GM21723 (cell line): ENCODE data around the gene VPS18.

Experiments used
- ATAC-seq: cut with Tn5 transposase; IDR thresholded peaks from one replicate; pipeline ENCODE4 v1.9.1; 2021; ENCODE audit warnings: mild to moderate bottlenecking, moderate library complexity; ENCODE audit not compliant: unreplicated experiment

VPS18 gene

DNA sequence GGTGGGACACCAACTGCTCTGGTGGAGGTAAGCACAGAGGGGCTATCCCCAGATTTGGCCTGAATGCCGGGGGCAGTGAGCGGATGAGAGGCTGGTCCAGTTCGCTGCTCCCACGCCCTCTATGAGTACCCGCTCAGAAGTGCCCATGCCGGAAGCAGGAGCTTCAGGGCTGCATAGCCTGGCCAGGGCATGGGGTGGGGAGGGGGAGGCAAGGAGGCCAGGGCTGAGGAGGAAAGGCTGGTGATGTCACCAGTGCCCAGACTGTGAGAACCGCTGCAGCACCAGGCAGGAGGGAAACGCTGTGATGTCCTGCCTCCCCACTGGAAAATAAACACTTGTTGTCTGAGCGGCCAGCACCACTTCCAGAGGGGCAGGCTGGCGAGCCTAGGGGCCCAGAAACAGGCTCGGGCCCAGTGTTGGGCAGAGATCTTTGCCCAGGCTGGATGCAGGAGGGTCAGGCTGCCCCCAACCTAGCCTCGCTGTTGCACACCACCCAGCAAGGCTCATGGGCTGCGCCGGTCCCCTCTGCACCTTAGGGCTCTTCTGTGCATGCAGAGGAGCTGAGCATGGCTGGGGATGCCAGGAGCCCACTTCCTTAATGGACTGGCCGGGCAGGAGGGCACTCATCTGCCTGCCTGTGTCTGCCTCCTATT lies 24.0 kb downstream of the VPS18 start:
- ATAC-seq = no peak

GRCh38 chr15:40918799-40919392 lies 24.6 kb downstream of the VPS18 start:
- no peak for ATAC-seq

- ATAC-seq = no peak
Observed at GRCh38 chr15:40921949-40922607, 27.8 kb downstream of the VPS18 start.

GRCh38 chr15:40922608-40923005 lies 28.4 kb downstream of the VPS18 start:
- no peak for ATAC-seq

GRCh38 chr15:40923551-40923950 lies 29.3 kb downstream of the VPS18 start:
- ATAC-seq = no peak

GRCh38 chr15:40925495-40925862 lies 31.2 kb downstream of the VPS18 start:
- no peak for ATAC-seq

GRCh38 chr15:40925863-40926658 lies 31.8 kb downstream of the VPS18 start:
- ATAC-seq = no peak

- ATAC-seq = no peak
Observed at GRCh38 chr15:40926659-40927494, 32.6 kb downstream of the VPS18 start.

DNA sequence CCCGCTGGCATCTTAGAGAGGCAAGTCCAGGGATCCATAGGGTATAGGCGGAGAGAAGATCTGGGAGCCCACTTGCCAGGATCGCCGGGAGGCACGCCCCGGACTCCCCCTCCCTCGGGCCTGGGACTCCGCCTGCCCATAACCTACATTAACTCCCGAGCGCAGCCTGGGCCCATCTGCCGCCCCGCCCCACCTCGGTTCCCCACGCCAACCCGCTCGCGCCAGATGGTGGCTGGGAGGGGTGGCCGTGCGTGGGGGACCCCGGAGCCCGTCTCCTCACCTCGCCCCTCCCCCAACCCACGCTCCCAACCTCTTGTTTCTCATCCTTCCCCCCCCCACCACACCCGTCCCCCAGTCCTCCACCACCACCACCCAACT lies 33.2 kb downstream of the VPS18 start:
- ATAC-seq = no peak

GRCh38 chr15:40927873-40928806 lies 33.9 kb downstream of the VPS18 start:
- no peak for ATAC-seq

- ATAC-seq = peak; percentile 43
Observed at GRCh38 chr15:40928821-40929659, 34.8 kb downstream of the VPS18 start, which contains the start of gene DLL4. DLL4 (plus strand) TSS chr15:40929340; CDS start chr15:40929669, 329 bp downstream.

DNA sequence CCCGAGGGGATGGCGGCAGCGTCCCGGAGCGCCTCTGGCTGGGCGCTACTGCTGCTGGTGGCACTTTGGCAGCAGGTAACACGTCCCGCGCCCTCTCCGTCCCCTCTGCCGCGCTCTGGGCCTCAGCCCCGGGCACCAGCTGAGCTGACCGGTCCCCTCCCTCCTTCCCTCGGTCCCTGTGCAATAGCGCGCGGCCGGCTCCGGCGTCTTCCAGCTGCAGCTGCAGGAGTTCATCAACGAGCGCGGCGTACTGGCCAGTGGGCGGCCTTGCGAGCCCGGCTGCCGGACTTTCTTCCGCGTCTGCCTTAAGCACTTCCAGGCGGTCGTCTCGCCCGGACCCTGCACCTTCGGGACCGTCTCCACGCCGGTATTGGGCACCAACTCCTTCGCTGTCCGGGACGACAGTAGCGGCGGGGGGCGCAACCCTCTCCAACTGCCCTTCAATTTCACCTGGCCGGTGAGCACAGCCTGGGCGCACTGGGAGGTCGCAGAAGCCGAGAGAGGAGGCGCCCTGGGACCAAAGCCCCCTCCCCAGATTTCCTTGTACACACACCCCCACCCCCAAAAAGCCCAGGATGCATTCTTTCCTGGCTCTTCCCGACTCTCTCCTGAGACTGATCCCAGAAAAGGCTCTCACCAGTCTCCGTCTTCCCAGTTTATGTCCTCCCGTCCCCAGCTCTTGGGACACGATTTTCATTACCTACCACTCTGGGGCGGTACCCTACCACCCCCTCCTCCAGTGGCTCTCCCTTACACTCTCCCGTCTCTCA lies 35.6 kb downstream of the VPS18 start:
- ATAC-seq = no peak

- no peak for ATAC-seq
Observed at GRCh38 chr15:40930430-40931299, 36.4 kb downstream of the VPS18 start.

DNA sequence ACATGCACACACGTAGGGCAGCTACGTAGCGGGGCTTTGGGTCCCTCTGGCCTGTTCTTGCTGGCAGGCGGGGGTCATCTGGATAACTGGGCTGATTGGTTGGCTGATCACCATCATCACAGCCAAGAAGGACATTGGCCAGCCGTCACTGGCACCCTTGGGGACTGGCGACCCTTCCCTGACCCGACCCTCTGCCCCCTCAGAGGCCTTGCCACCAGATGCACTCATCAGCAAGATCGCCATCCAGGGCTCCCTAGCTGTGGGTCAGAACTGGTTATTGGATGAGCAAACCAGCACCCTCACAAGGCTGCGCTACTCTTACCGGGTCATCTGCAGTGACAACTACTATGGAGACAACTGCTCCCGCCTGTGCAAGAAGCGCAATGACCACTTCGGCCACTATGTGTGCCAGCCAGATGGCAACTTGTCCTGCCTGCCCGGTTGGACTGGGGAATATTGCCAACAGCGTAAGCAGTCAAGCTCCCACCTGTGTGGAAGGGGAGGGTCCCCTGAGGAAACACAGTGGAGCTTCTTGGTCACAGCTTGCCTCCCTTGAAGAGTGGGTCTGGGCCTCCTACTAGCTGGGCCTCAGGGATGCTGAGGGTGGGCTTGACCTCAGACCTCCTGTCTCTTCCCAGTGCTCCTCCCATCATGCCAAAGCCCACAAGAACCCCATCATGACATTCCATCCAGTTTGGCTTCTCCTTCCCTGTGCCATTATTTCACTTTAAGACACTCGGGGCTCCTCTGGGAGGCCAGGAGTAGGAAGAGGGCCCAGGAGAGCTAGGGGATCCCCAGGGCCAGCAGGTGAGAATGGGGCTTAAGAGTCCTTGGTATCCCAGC lies 37.3 kb downstream of the VPS18 start:
- no peak for ATAC-seq

DNA sequence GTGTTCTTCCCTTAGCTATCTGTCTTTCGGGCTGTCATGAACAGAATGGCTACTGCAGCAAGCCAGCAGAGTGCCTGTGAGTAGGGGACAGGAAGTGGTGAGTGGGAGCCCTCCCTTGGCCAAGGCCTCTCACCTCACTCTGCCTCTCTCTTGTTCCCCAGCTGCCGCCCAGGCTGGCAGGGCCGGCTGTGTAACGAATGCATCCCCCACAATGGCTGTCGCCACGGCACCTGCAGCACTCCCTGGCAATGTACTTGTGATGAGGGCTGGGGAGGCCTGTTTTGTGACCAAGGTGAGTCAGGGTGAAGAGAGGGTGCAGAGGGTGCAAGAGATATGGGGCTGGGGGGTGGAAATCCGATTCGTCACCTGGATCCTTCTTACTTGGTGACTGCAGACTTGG lies 37.9 kb downstream of the VPS18 start:
- no peak for ATAC-seq
